Activated naive CD4-positive, alpha-beta T cell treated with anti-CD3 and anti-CD28 coated beads for 36 hours (primary cell): Measurements from ENCODE around the gene CPNE9. TPM values are rescaled to one million over a fixed set of nuclear protein-coding genes. Genes with fewer than 3 reads are reported as not detected.
"Not testable (repeated sequence)": the region's sequence is repeated elsewhere in the genome, so short reads cannot be mapped to it uniquely, and the experiment has no call there.

ENCODE experiments used
- CTCF ChIA-PET: fragments of 350-600 bp; sonication (Branson Sonifier 250); formaldehyde crosslinking; loops from one replicate; lab custom pipeline; 2021; ENCODE audit warnings: antibody characterized with exemption; lab: Charles Lee
- DNase-seq: peaks from one replicate; pipeline ENCODE4 v3.0.0-alpha.2; 2020
- H3K27ac Mint-ChIP-seq: one replicate; pipeline ENCODE4 v1.8.0; 2021; ENCODE audit warnings: mild to moderate bottlenecking, mixed read lengths
- H3K27me3 Mint-ChIP-seq: one replicate; pipeline ENCODE4 v1.8.0; 2021; ENCODE audit warnings: low read depth, mixed read lengths
- H3K36me3 Mint-ChIP-seq: one replicate; pipeline ENCODE4 v1.8.0; 2021; ENCODE audit warnings: low read depth, mixed read lengths
- H3K4me1 Mint-ChIP-seq: one replicate; pipeline ENCODE4 v1.8.0; 2021; ENCODE audit warnings: low read depth, mixed read lengths
- H3K4me3 Mint-ChIP-seq: one replicate; pipeline ENCODE4 v1.8.0; 2021; ENCODE audit warnings: mild to moderate bottlenecking, moderate library complexity, mixed read lengths
- H3K9me3 Mint-ChIP-seq: one replicate; pipeline ENCODE4 v1.8.0; 2021; ENCODE audit warnings: mixed read lengths
- intact Hi-C: fragments of 100-400 bp; cut with micrococcal nuclease; formaldehyde crosslinking; loops from one replicate; pipeline ENCODE4 v1.15.1; 2023
- total RNA-seq, 2 experiments: library from RNA; stranded (reverse); gene quantifications; one replicate each; pipeline ENCODE4 v1.2.3, GENCODE V29; 2021

Gene CPNE9
- total RNA-seq, 2 experiments from 2014 or later = not detected

DNA sequence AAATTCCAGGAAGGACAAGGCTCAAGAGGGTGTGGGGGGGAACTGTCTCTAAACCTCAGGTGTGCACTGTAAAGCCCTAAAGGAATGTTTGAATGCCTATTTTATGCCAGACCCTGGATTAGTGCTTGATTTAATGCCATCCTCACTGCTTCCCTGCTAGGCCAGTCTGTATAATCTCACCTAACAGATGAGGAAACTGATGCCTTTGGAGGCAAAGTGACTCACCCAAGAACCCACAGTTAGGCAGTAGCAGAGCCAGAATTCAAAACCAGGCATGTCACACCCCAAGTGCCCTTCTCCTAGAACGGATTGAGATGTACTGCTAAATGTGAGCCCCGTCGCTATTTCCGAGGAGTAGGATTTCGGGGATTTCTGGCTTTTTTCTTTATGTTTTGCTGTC, 58.3 kb downstream of the CPNE9 start:
- Mint-ChIP-seq H3K27me3 (no peaks in the 10 kb centered on the region), H3K36me3 (peaks cover 27% of the 10 kb centered on the region), H3K4me1 (no peaks in the 10 kb centered on the region), H3K27ac (no peak overlapping the region), H3K9me3 (no peaks in the 10 kb centered on the region), H3K4me3 (no peak overlapping the region)
- intact Hi-C loops = no loop called here
- no peak for DNase-seq
- CTCF ChIA-PET = no interaction called here

DNA sequence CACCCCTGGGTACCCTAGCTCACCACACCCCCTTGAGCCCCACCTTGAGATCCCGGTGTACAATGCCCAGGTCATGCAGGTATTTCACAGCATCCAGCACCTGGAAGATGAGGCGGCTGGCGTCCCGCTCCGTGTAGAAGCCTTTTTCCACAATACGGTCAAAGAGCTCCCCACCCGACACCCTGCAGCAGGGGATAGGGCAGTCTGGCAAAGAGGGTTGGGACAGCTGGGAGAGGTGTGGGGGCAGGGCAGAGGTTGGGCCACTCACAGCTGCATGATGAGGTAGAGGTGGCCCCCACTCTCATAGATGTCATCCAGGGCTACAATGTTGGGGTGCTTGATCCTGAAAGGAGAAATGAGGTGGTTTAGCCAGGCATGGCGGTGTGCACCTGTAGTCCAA, 59.2 kb downstream of the CPNE9 start:
- H3K9me3 Mint-ChIP-seq = no peaks in the 10 kb centered on the region
- H3K27ac Mint-ChIP-seq = no peak overlapping the region
- no peaks in the 10 kb centered on the region for H3K4me1 Mint-ChIP-seq
- no peak for DNase-seq
- intact Hi-C loops = no loop called here
- CTCF ChIA-PET = interaction anchor here (1.0 kb wide), 1 partner anchor 15 kb away, joined by 3 read pairs; no protein-coding TSS in a partner anchor
- H3K4me3 Mint-ChIP-seq = no peak overlapping the region
- H3K36me3 Mint-ChIP-seq = peaks cover 23% of the 10 kb centered on the region
- no peaks in the 10 kb centered on the region for H3K27me3 Mint-ChIP-seq

DNA sequence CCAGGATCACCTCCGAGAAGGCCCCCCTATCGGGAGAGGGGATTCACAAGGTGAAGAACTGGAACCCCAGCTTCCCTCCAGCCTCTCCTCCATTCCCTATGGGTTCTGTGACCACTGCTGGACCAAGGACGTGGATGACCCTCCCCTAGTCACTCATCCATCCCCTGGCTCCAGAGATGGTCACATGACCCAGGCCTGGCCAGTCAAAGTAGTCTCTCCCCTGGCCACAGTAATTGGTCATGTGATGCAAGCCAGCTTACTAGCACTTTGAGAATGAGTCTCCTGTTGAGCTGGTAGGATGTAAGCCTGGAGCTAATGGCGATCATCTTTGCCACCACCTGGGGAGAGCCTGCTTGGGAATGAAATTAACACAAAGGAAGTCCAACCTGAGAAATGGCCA, 62.2 kb downstream of the CPNE9 start:
- Mint-ChIP-seq H3K9me3 (no peaks in the 10 kb centered on the region), H3K27me3 (no peaks in the 10 kb centered on the region), H3K36me3 (peaks cover 5% of the 10 kb centered on the region), H3K4me3 (no peak overlapping the region), H3K4me1 (peaks cover 14% of the 10 kb centered on the region), H3K27ac (no peak overlapping the region)
- intact Hi-C loops = no loop called here
- CTCF ChIA-PET = no interaction called here
- no peak for DNase-seq

GRCh38 chr3:9767418-9767817, 63.8 kb downstream of the CPNE9 start:
- H3K27me3 Mint-ChIP-seq = no peaks in the 10 kb centered on the region
- H3K4me3 Mint-ChIP-seq = no peak overlapping the region
- no peaks in the 10 kb centered on the region for H3K36me3 Mint-ChIP-seq
- intact Hi-C loops = no loop called here
- peaks cover 15% of the 10 kb centered on the region for H3K4me1 Mint-ChIP-seq
- CTCF ChIA-PET = interaction anchor here (0.8 kb wide), 1 partner anchor 40 kb away, joined by 3 read pairs; no protein-coding TSS in a partner anchor
- no peak overlapping the region for H3K27ac Mint-ChIP-seq
- no peaks in the 10 kb centered on the region for H3K9me3 Mint-ChIP-seq
- DNase-seq = no peak

- Mint-ChIP-seq H3K4me3 (no peak overlapping the region), H3K9me3 (no peaks in the 10 kb centered on the region), H3K4me1 (peaks cover 15% of the 10 kb centered on the region), H3K27ac (no peak overlapping the region), H3K27me3 (no peaks in the 10 kb centered on the region), H3K36me3 (no peaks in the 10 kb centered on the region)
- intact Hi-C loops = no loop called here
- CTCF ChIA-PET = interaction anchor here (0.8 kb wide), 1 partner anchor 39 kb away, joined by 3 read pairs; no protein-coding TSS in a partner anchor
- no peak for DNase-seq
These were observed 64.6 kb downstream of the CPNE9 start for GRCh38 chr3:9768141-9768775.

DNA sequence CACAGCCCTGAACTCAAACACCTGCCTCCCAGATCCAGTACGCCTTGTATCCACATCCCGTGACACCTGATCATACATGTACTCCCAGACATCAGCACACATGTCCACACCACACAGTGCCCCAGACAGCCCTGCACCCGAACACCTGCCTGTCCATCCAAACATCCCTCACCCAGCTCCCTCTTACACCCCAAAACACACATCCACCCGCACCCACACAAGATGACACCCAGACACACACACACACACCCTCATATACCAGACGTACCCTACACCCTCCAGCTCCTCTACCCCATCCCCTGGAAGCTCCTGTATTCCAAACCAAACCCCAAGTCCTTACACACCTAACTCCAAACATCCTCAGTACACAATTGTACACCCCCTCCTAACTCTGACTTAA, 65.4 kb downstream of the CPNE9 start:
- Mint-ChIP-seq H3K36me3 (no peaks in the 10 kb centered on the region), H3K27ac (peak overlapping the region; percentile 0), H3K9me3 (no peaks in the 10 kb centered on the region), H3K4me1 (peaks cover 15% of the 10 kb centered on the region), H3K4me3 (peak overlapping the region; percentile 75), H3K27me3 (no peaks in the 10 kb centered on the region)
- CTCF ChIA-PET = interaction anchor here (0.6 to 1.6 kb wide), 5 partner anchors 9 to 111 kb away, joined by 3 to 4 read pairs (median 3); no protein-coding TSS in a partner anchor
- no peak for DNase-seq
- intact Hi-C loops = loop anchor here (1.0 kb wide), 1 partner anchor 9 kb away; no protein-coding TSS in a partner anchor

GRCh38 chr3:9769426-9770275, 66.0 kb downstream of the CPNE9 start, which contains the start of gene CAMK1:
Gene CAMK1 (minus strand): TSS chr3:9769947. CDS start chr3:9767749, 2,198 bp downstream.
- Mint-ChIP-seq H3K9me3 (no peaks in the 10 kb centered on the region), H3K4me1 (peaks cover 15% of the 10 kb centered on the region), H3K4me3 (peak within 1 kb of the TSS; percentile 75), H3K27ac (peak within 1 kb of the TSS; percentile 0), H3K27me3 (no peaks in the 10 kb centered on the region), H3K36me3 (no peaks in the 10 kb centered on the region)
- intact Hi-C loops = loop anchor here (1.0 kb wide), 1 partner anchor 9 kb away; no protein-coding TSS in a partner anchor
- CTCF ChIA-PET = interaction anchor here (0.6 to 1.6 kb wide), 5 partner anchors 8 to 112 kb away, joined by 3 to 4 read pairs (median 3); no protein-coding TSS in a partner anchor
- peak; percentile 79 for DNase-seq

- Mint-ChIP-seq H3K27me3 (no peaks in the 10 kb centered on the region), H3K9me3 (no peaks in the 10 kb centered on the region), H3K4me3 (peak overlapping the region; percentile 67), H3K36me3 (no peaks in the 10 kb centered on the region), H3K27ac (no peak overlapping the region), H3K4me1 (peaks cover 15% of the 10 kb centered on the region)
- CTCF ChIA-PET = interaction anchor here (1.6 kb wide), 1 partner anchor 38 kb away, joined by 4 read pairs; no protein-coding TSS in a partner anchor
- no peak for DNase-seq
- intact Hi-C loops = no loop called here
These were observed 66.7 kb downstream of the CPNE9 start for GRCh38 chr3:9770276-9770812.

GRCh38 chr3:9771007-9771406, 67.4 kb downstream of the CPNE9 start:
- H3K4me1 Mint-ChIP-seq = peaks cover 17% of the 10 kb centered on the region
- H3K4me3 Mint-ChIP-seq, H3K9me3 Mint-ChIP-seq, H3K27me3 Mint-ChIP-seq, intact Hi-C loops, H3K27ac Mint-ChIP-seq, DNase-seq, H3K36me3 Mint-ChIP-seq: not testable (repeated sequence)
- CTCF ChIA-PET = interaction anchor here (0.6 kb wide), 1 partner anchor 18 kb away, joined by 3 read pairs; no protein-coding TSS in a partner anchor

GRCh38 chr3:9776896-9777693, 73.5 kb downstream of the CPNE9 start:
- peak overlapping the region; percentile 91 for H3K27ac Mint-ChIP-seq
- peaks cover 52% of the 10 kb centered on the region for H3K4me1 Mint-ChIP-seq
- CTCF ChIA-PET = interaction anchor here (0.6 to 2.4 kb wide), 7 partner anchors 8 to 356 kb away, joined by 3 to 7 read pairs (median 4); partner anchors contain the start of genes CAMK1 and OGG1
- peak; percentile 40 for DNase-seq
- peak overlapping the region; percentile 11 for H3K4me3 Mint-ChIP-seq
- H3K36me3 Mint-ChIP-seq = peaks cover 13% of the 10 kb centered on the region
- H3K9me3 Mint-ChIP-seq = no peaks in the 10 kb centered on the region
- intact Hi-C loops = no loop called here
- no peaks in the 10 kb centered on the region for H3K27me3 Mint-ChIP-seq

DNA sequence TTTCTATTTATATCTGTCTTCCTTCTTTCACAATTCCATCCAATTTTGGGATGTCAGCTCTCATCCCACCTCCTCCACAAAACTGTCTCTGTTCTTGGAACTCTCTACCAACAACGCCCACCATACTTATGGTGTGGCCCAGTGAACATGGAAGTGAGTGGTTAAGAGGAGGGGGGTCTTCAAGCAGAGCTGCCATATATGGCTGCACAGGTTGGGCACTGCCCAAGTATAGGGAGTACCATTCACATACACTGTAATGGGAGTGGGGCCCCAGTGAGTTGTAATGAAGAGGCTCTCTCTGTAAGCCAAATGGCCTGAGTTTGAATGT, 74.0 kb downstream of the CPNE9 start:
- peak; percentile 44 for DNase-seq
- peaks cover 14% of the 10 kb centered on the region for H3K36me3 Mint-ChIP-seq
- peak overlapping the region; percentile 91 for H3K27ac Mint-ChIP-seq
- H3K4me3 Mint-ChIP-seq = peak overlapping the region; percentile 11
- peaks cover 52% of the 10 kb centered on the region for H3K4me1 Mint-ChIP-seq
- intact Hi-C loops = loop anchor here (1.0 to 2.0 kb wide), 8 partner anchors 8 to 423 kb away; partner anchors contain the start of genes BRPF1, CAMK1, JAGN1 and TADA3
- H3K9me3 Mint-ChIP-seq = no peaks in the 10 kb centered on the region
- H3K27me3 Mint-ChIP-seq = no peaks in the 10 kb centered on the region
- CTCF ChIA-PET = interaction anchor here (1.0 to 2.4 kb wide), 5 partner anchors 8 to 28 kb away, joined by 3 to 7 read pairs (median 6); partner anchors contain the start of genes ARPC4, CAMK1, OGG1 and TADA3
